ENCODE measurements around the gene RGMA. TPM values are rescaled to one million over a fixed set of nuclear protein-coding genes. Genes with fewer than 3 reads are reported as not detected.

RGMA gene
- total RNA-seq, 1 experiment from 2014 or later = 3.3 TPM

DNA sequence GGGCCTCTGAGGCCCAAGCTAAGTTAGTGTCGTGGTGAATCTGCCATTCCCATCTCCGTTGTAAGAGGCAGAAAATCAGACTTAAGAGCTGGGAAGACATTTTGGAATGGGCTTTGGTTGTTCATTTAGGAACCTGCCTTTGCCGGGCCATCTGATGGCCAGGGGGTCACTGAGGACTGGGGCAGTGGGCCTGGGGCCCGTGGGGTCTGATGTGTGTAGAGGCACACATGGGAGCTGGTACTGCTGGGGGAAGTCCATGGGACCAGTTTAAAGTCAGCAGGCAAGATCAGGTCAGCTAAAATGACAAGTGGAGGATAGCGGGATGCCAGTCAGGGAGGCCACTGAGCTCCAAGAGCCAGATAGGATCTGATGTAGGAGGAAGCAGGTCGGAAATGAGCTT, 38.3 kb upstream of the RGMA start:
- Histone ChIP-seq H4K20me1 (ENCODE audit: insufficient read depth) (no peaks in the 10 kb centered on the region), H3K9me3 (ENCODE audit: insufficient read depth, low read depth) (no peaks in the 10 kb centered on the region), H3K9me2 (ENCODE audit: insufficient read depth) (no peaks in the 10 kb centered on the region), H3K36me3 (ENCODE audit: low read depth) (no peaks in the 10 kb centered on the region), H2AFZ (no peak overlapping the region), H3K4me3 (no peak overlapping the region), H3K4me2 (no peak overlapping the region), H3K79me2 (ENCODE audit: low read depth) (no peaks in the 10 kb centered on the region), H3K4me1 (replicated peaks; ENCODE audit: insufficient read depth) (no peaks in the 10 kb centered on the region), H3K27ac (no peak overlapping the region), H3F3A (ENCODE audit: insufficient read depth, low read depth) (no peaks in the 10 kb centered on the region), H3K27me3 (ENCODE audit: insufficient read depth, low read depth) (peaks cover 75% of the 10 kb centered on the region)
- no peak for DNase-seq
- intact Hi-C loops (cut with micrococcal nuclease; ENCODE audit: unreplicated experiment) = no loop called here
- CTCF ChIA-PET = no interaction called here
- TF ChIP-seq CTCF (conservative IDR thresholded peaks at IDR 0.05) (no peak), EZH2 (IDR thresholded peaks at IDR 0.05; ENCODE audit: low read depth) (no peak)
- POLR2A ChIA-PET (ENCODE audit: unreplicated experiment) = no interaction called here
- BruUV-seq (replicated peaks) = no TSS peak

- H3K27me3 ChIP-seq (ENCODE audit: insufficient read depth, low read depth) = peaks cover 77% of the 10 kb centered on the region
- TF ChIP-seq EZH2 (IDR thresholded peaks at IDR 0.05; ENCODE audit: low read depth) (no peak), CTCF (conservative IDR thresholded peaks at IDR 0.05) (no peak)
- H3K9me2 ChIP-seq (ENCODE audit: insufficient read depth) = no peaks in the 10 kb centered on the region
- intact Hi-C loops (cut with micrococcal nuclease; ENCODE audit: unreplicated experiment) = no loop called here
- no peaks in the 10 kb centered on the region for H4K20me1 ChIP-seq (ENCODE audit: insufficient read depth)
- H3F3A ChIP-seq (ENCODE audit: insufficient read depth, low read depth) = no peaks in the 10 kb centered on the region
- ChIA-PET CTCF (no interaction called here), POLR2A (ENCODE audit: unreplicated experiment) (no interaction called here)
- BruUV-seq (replicated peaks) = no TSS peak
- no peak for DNase-seq
- H3K4me1 ChIP-seq (replicated peaks; ENCODE audit: insufficient read depth) = no peaks in the 10 kb centered on the region
- no peak overlapping the region for H2AFZ ChIP-seq
- H3K9me3 ChIP-seq (ENCODE audit: insufficient read depth, low read depth) = no peaks in the 10 kb centered on the region
- H3K4me2 ChIP-seq = no peak overlapping the region
- no peaks in the 10 kb centered on the region for H3K79me2 ChIP-seq (ENCODE audit: low read depth)
- H3K36me3 ChIP-seq (ENCODE audit: low read depth) = no peaks in the 10 kb centered on the region
- H3K27ac ChIP-seq = no peak overlapping the region
- no peak overlapping the region for H3K4me3 ChIP-seq
Observed at GRCh38 chr15:93126599-93126998, 37.6 kb upstream of the RGMA start.

DNA sequence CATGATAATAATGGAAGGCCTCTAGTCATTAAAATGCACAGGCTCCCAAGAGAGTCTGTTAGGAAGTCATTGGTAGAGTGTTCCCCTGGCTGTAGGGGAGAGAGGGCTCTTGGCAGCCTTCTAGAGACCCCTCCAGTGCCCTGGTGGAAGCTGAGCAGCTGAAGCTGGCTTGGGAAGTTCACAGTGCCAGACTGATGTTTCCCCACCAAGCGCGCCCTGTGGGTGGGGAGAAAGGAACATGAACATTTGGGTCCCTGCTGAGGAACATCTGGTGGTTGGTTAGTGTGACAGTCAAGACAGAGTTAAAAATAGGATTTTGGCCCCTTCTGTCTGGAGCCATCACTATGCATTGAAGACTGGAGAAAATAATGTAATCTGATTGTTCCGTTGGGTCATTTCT, 37.1 kb upstream of the RGMA start:
- H3K27me3 ChIP-seq (ENCODE audit: insufficient read depth, low read depth) = peaks cover 79% of the 10 kb centered on the region
- no peak overlapping the region for H2AFZ ChIP-seq
- no peaks in the 10 kb centered on the region for H3K79me2 ChIP-seq (ENCODE audit: low read depth)
- POLR2A ChIA-PET (ENCODE audit: unreplicated experiment) = no interaction called here
- no peak for DNase-seq
- no peak overlapping the region for H3K27ac ChIP-seq
- CTCF ChIA-PET = no interaction called here
- H3K36me3 ChIP-seq (ENCODE audit: low read depth) = no peaks in the 10 kb centered on the region
- TF ChIP-seq EZH2 (IDR thresholded peaks at IDR 0.05; ENCODE audit: low read depth) (no peak), CTCF (conservative IDR thresholded peaks at IDR 0.05) (no peak)
- no peaks in the 10 kb centered on the region for H4K20me1 ChIP-seq (ENCODE audit: insufficient read depth)
- H3K9me2 ChIP-seq (ENCODE audit: insufficient read depth) = no peaks in the 10 kb centered on the region
- intact Hi-C loops (cut with micrococcal nuclease; ENCODE audit: unreplicated experiment) = no loop called here
- H3K4me2 ChIP-seq = no peak overlapping the region
- H3K9me3 ChIP-seq (ENCODE audit: insufficient read depth, low read depth) = no peaks in the 10 kb centered on the region
- H3F3A ChIP-seq (ENCODE audit: insufficient read depth, low read depth) = no peaks in the 10 kb centered on the region
- H3K4me1 ChIP-seq (replicated peaks; ENCODE audit: insufficient read depth) = no peaks in the 10 kb centered on the region
- no peak overlapping the region for H3K4me3 ChIP-seq
- no TSS peak for BruUV-seq (replicated peaks)

All from PC-9 (cell line).